DND-41 (cell line): ENCODE data around the gene FLRT1.

ENCODE experiments used
- ATAC-seq: fragments of 200-7000 bp; cut with Tn5 transposase; 3 replicates; pipeline ENCODE4 v1.9.1; 2021; ENCODE audit warnings: low read depth; ENCODE audit not compliant: insufficient read depth
- DNase-seq: peaks from one replicate; pipeline ENCODE4 v3.0.0-alpha.2; 2020
- H2AFZ ChIP-seq: 2 replicates; pipeline ENCODE4 v1.6.0; 2012; ENCODE audit warnings: low read depth, low read length
- H3K27ac ChIP-seq: 2 replicates; pipeline ENCODE4 v1.5.1; 2012; ENCODE audit warnings: low read length, inconsistent platforms
- H3K27me3 ChIP-seq: fragments of 200-600 bp; sonication (generic); 2 replicates; pipeline ENCODE4 v1.6.0; 2012; ENCODE audit warnings: low read length, mild to moderate bottlenecking, inconsistent platforms; ENCODE audit not compliant: insufficient read depth, poor library complexity
- H3K36me3 ChIP-seq: 2 replicates; pipeline ENCODE4 v1.5.1; 2012; ENCODE audit warnings: low read length, inconsistent platforms; ENCODE audit not compliant: insufficient read depth
- H3K4me1 ChIP-seq: 2 replicates; pipeline ENCODE4 v1.5.1; 2012; ENCODE audit warnings: mild to moderate bottlenecking, low read length; ENCODE audit not compliant: insufficient read depth
- H3K4me2 ChIP-seq: 2 replicates; pipeline ENCODE4 v1.6.0; 2012; ENCODE audit warnings: mild to moderate bottlenecking, moderate library complexity, low read length, inconsistent platforms; ENCODE audit not compliant: insufficient read depth
- H3K4me3 ChIP-seq, 2 experiments: fragments of 200-600 bp in 1 of 2; shearing (Covaris generic) in 1 of 2; 2 replicates each; pipeline ENCODE4 v1.5.1; 2012 to 2016; ENCODE audit warnings: inconsistent platforms in 2 of 2, low read length in 2 of 2, mild to moderate bottlenecking in 2 of 2, low read depth in 1 of 2, moderate library complexity in 1 of 2
- H3K79me2 ChIP-seq: 2 replicates; pipeline ENCODE4 v1.6.0; 2012; ENCODE audit warnings: low read length, inconsistent platforms; ENCODE audit not compliant: insufficient read depth
- H3K9ac ChIP-seq: 2 replicates; pipeline ENCODE4 v1.6.0; 2012; ENCODE audit warnings: low read depth, mild to moderate bottlenecking, inconsistent platforms, low read length, moderate library complexity
- H3K9me3 ChIP-seq: 2 replicates; pipeline ENCODE4 v1.5.1; 2012; ENCODE audit warnings: low read length, moderate library complexity, mild to moderate bottlenecking, inconsistent platforms; ENCODE audit not compliant: insufficient read depth, severe bottlenecking
- H4K20me1 ChIP-seq: 2 replicates; pipeline ENCODE4 v1.6.0; 2012; ENCODE audit warnings: low read length; ENCODE audit not compliant: insufficient read depth
- CTCF ChIP-seq: IDR thresholded peaks from 2 replicates; pipeline ENCODE4 v1.5.1; 2012; ENCODE audit warnings: borderline replicate concordance, low read length, moderate library complexity, mild to moderate bottlenecking; ENCODE audit not compliant: poor library complexity, severe bottlenecking; ENCODE audit errors: extremely low read depth
- EZH2 ChIP-seq: IDR thresholded peaks from 3 replicates; pipeline ENCODE4 v1.6.1; 2012; ENCODE audit warnings: borderline replicate concordance, low read depth, mild to moderate bottlenecking, moderate library complexity, low read length, inconsistent platforms; ENCODE audit not compliant: severe bottlenecking

Gene FLRT1

GRCh38 chr11:64029773-64030172 is 6.0 kb upstream of the FLRT1 start:
- DNase-seq (no peak), ATAC-seq (no peak)
- H3K27me3 ChIP-seq, result no peaks in the 10 kb centered on the region

GRCh38 chr11:64031001-64031400 is 4.7 kb upstream of the FLRT1 start:
- no peaks in the 10 kb centered on the region for H3K27me3 ChIP-seq
- no peak overlapping the region for H2AFZ ChIP-seq
- peaks cover 60% of the 10 kb centered on the region for H4K20me1 ChIP-seq
- no peaks in the 10 kb centered on the region for H3K9me3 ChIP-seq
- no peak overlapping the region for H3K9ac ChIP-seq
- ATAC-seq, result no peak
- H3K27ac ChIP-seq, result no peak overlapping the region
- no peaks in the 10 kb centered on the region for H3K4me1 ChIP-seq
- H3K36me3 ChIP-seq, result no peaks in the 10 kb centered on the region
- TF ChIP-seq CTCF (no peak), EZH2 (no peak)
- H3K4me3 ChIP-seq, result no peak overlapping the region
- no peak for DNase-seq
- no peak overlapping the region for H3K4me2 ChIP-seq
- no peaks in the 10 kb centered on the region for H3K79me2 ChIP-seq

More at GRCh38 chr11:64029773-64030172, 6.0 kb upstream of the FLRT1 start:
- no peaks in the 10 kb centered on the region for H3K9me3 ChIP-seq
- no peaks in the 10 kb centered on the region for H3K36me3 ChIP-seq
- H3K4me3 ChIP-seq, result no peak overlapping the region
- H3K27ac ChIP-seq, result no peak overlapping the region
- peaks cover 55% of the 10 kb centered on the region for H4K20me1 ChIP-seq
- TF ChIP-seq EZH2, result no peak
- no peak for TF ChIP-seq CTCF
- no peak overlapping the region for H2AFZ ChIP-seq
- H3K4me1 ChIP-seq, result no peaks in the 10 kb centered on the region
- no peak overlapping the region for H3K9ac ChIP-seq
- H3K79me2 ChIP-seq, result no peaks in the 10 kb centered on the region
- H3K4me2 ChIP-seq, result no peak overlapping the region

- ATAC-seq (no peak), DNase-seq (no peak)
- Histone ChIP-seq H3K9ac (no peak overlapping the region), H3K4me1 (peaks cover 9% of the 10 kb centered on the region), H3K4me3 (no peak overlapping the region), H3K36me3 (no peaks in the 10 kb centered on the region), H3K9me3 (no peaks in the 10 kb centered on the region), H2AFZ (no peak overlapping the region), H3K4me2 (no peak overlapping the region), H3K27me3 (peaks cover 9% of the 10 kb centered on the region), H4K20me1 (peaks cover 65% of the 10 kb centered on the region), H3K27ac (no peak overlapping the region), H3K79me2 (no peaks in the 10 kb centered on the region)
- TF ChIP-seq EZH2, result no peak
- TF ChIP-seq CTCF, result no peak
Measured at GRCh38 chr11:64032050-64032449, 3.7 kb upstream of the FLRT1 start.

GRCh38 chr11:64034411-64034811 is 1.3 kb upstream of the FLRT1 start:
- Histone ChIP-seq H3K9ac (no peak overlapping the region), H3K36me3 (no peaks in the 10 kb centered on the region), H3K4me1 (peaks cover 10% of the 10 kb centered on the region), H3K27ac (no peak overlapping the region), H3K27me3 (peaks cover 18% of the 10 kb centered on the region), H3K4me2 (no peak overlapping the region), H4K20me1 (peaks cover 65% of the 10 kb centered on the region), H3K79me2 (no peaks in the 10 kb centered on the region), H2AFZ (no peak overlapping the region), H3K9me3 (no peaks in the 10 kb centered on the region), H3K4me3 (no peak overlapping the region)
- TF ChIP-seq EZH2, result no peak
- no peak for TF ChIP-seq CTCF
- ATAC-seq (no peak), DNase-seq (no peak)
